GM10266 (cell line): Measurements from ENCODE around the gene IQSEC3.

Experiments used
- DNase-seq: peaks from one replicate; pipeline ENCODE4 v3.0.0; 2012; ENCODE audit errors: extremely low spot score
- CTCF ChIP-seq: IDR thresholded peaks from 2 replicates; pipeline ENCODE4 v1.5.1; 2012; ENCODE audit warnings: mild to moderate bottlenecking, low read depth; ENCODE audit not compliant: control insufficient read depth, insufficient read depth; ENCODE audit errors: missing control alignments

IQSEC3 gene

GRCh38 chr12:206746-207440, 140.3 kb downstream of the IQSEC3 start:
- no peak for DNase-seq
- no peak for TF ChIP-seq CTCF

- TF ChIP-seq CTCF: no peak
- DNase-seq: no peak
These were observed 141.2 kb downstream of the IQSEC3 start for GRCh38 chr12:207804-208203.

GRCh38 chr12:208813-209212, 142.2 kb downstream of the IQSEC3 start:
- TF ChIP-seq CTCF: no peak
- no peak for DNase-seq

- TF ChIP-seq CTCF: no peak
- no peak for DNase-seq
These were observed 142.7 kb downstream of the IQSEC3 start for GRCh38 chr12:209246-209645.

GRCh38 chr12:209851-210250, 143.3 kb downstream of the IQSEC3 start:
- no peak for DNase-seq

GRCh38 chr12:210277-211141, 143.9 kb downstream of the IQSEC3 start:
- TF ChIP-seq CTCF: no peak
- DNase-seq: no peak

More at GRCh38 chr12:209851-210250, 143.3 kb downstream of the IQSEC3 start:
- TF ChIP-seq CTCF: no peak

- no peak for TF ChIP-seq CTCF
- no peak for DNase-seq
These were observed 144.5 kb downstream of the IQSEC3 start for GRCh38 chr12:211142-211465.
